AG10803 (cell line): ENCODE data around the gene ARHGAP4.

Source experiments
- DNase-seq: peaks from one replicate; pipeline ENCODE4 v3.0.0; 2010; ENCODE audit warnings: low read depth
- H3K4me3 ChIP-seq: 2 replicates; pipeline ENCODE4 v1.5.1; 2011; ENCODE audit warnings: mild to moderate bottlenecking, low read length, control low read depth
- CTCF ChIP-seq: conservative IDR thresholded peaks from 2 replicates; pipeline ENCODE4 v1.5.1; 2011; ENCODE audit warnings: mild to moderate bottlenecking, low read length, control low read depth, inconsistent platforms

The ARHGAP4 gene

GRCh38 chrX:153861151-153861550 is 64.9 kb downstream of the ARHGAP4 start:
- no peak for DNase-seq
- TF ChIP-seq CTCF, result no peak
- no peak overlapping the region for H3K4me3 ChIP-seq
